Camera-type eye (tissue), 1 donor: ENCODE measurements around the gene COG4. TPM values are rescaled to one million over a fixed set of nuclear protein-coding genes. Genes with fewer than 3 reads are reported as not detected.

ENCODE experiments used
- total RNA-seq: library from RNA; depleted of rRNA; stranded (reverse); fragments of >200 nt; gene quantifications from one replicate; pipeline ENCODE4 v1.2.3, GENCODE V29; 2014

The COG4 gene
- total RNA-seq: 74.8 TPM

DNA sequence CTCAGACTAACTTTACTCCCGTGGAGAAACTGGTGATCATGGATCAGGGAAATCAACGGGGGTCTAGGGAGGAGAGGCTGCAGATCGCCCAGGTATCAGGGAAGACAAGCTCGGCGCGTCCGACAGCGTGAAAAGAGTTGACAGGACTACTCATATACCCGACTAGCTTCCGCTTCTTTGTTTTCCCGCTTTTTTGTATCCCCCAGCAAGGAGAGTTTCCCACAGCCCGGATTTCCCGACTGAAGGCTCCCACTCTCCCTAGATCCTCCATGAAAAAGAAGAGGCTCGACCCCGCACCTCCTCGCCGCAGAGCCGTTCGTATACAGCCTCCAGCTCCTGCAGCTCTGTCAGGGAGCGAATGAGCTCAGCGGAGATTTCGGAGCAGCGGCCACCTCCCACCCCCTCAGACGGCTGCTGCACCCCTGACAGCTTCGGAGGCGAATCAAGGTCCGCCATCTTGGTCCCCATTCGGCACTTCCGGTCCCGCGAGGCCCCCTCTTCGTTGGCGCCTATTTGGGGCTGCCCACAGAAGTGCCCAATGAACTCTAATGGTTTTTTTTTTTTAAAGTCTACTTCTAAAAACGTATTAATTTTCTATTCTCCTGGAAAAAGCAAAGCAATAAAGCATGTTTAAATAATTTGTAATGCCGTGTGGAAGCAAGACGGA is at the start of gene COG4:
COG4 (minus strand) TSS at position 479 of the 667 bp plus-strand sequence; CDS start at position 468, 11 bp downstream.

DNA sequence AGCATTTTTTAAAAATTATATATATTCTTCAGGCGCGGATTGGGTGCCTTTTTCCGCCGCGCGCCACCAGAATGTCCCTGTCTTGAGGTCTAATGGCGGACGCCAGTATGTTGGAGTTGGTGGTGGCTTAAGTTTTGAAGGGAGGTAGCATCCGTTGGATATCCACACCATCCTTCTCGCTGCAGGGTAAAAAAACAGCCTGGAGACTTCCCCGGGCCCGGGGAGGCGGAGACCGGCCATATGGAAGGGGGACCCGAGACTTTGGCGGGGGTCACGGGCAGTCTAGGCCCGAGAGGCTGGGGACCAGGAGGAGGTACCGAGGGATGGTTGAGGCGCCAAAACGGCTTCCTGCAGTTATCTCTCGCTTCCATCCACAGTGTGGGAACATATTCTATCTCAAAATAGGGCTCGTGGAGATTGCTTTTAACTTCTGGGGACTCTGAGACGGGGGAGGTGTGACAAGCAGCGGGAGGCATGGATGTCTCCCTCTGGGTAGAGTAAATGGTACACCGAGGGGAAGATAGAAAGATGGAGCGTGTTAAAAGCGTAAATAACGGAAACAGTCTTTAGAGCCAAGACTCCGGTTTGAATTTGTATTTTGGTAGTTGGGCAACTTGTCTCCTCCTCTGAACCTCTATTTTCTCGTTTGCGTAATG is 517 bp upstream of the COG4 start, which contains the start of gene SF3B3:
SF3B3 (plus strand) TSS at position 74 of the 656 bp plus-strand sequence. CDS start 2,841 bp downstream, outside the sequence.

DNA sequence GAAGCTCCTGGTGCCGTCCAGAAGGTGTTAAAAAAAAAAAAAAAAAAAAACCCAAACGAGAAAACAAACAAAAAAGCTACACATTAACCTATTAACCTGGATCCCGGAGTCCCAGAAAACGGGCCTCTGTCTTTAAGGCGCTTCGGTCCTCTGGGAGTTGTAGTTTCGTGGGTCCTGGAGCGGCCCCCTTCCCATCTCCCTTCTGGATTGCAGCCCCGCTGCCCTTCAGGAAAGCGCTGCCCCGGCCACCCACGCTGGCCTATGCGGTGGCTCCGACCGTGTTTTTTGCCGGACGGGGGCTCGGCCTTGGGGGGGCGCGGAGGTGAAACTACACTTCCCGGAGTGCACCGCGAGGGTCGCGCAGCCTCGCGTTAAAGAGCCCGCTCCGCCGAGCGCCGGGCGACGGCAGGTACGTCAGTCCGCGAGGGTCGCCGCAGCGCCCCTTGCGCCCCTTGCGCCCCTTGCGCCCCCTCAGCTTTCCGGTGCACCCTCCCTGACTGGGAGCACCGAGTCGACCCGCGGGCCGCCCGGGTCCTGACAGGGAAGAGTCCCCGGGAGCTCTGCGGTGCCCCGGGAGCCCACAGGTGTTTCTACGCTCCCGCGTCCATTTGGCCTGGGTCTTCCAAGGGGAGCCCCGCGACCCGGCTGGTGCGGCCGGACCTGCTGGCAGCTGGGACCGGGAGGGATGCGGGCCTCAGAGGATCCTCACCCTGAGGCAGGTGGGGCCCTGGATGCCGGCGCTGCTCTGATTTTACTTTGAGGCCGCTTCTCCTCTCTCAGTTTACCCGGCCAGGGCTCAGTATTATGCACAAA is 68.9 kb downstream of the COG4 start, which contains the start of gene FCSK:
FCSK (plus strand) TSS at position 374 of the 813 bp plus-strand sequence. CDS start 8,596 bp downstream, outside the sequence.

GRCh38 chr16:70438969-70439862 is 84.1 kb downstream of the COG4 start, which contains the start of gene ST3GAL2:
ST3GAL2 (minus strand) TSS chr16:70439100; CDS start chr16:70398530, 40,570 bp downstream.

Other genes starting within 250 kb of the COG4 start
- gene AARS1, start 234.0 kb downstream of the COG4 start, total RNA-seq: 98.4 TPM
- gene DDX19B, start 224.4 kb downstream of the COG4 start, total RNA-seq: 38.9 TPM
- gene DDX19A, start 176.7 kb downstream of the COG4 start, total RNA-seq: 59.1 TPM
- 37.7 TPM for gene ST3GAL2, start 84.5 kb downstream of the COG4 start, total RNA-seq
- gene FCSK, start 69.0 kb downstream of the COG4 start, total RNA-seq: 20.0 TPM
- 200 TPM for gene SF3B3, start 262 bp upstream of the COG4 start, total RNA-seq
- gene IL34, start 123.0 kb upstream of the COG4 start, total RNA-seq: 11.3 TPM
- 55.0 TPM for gene MTSS2, start 162.5 kb upstream of the COG4 start, total RNA-seq